Thymus (tissue), 11 donors: Measurements from ENCODE around the gene BLOC1S2. TPM values are rescaled to one million over a fixed set of nuclear protein-coding genes. Genes with fewer than 3 reads are reported as not detected.

Experiments used
- DNase-seq, 9 donors: peaks; one replicate each; pipeline ENCODE4 v3.0.0-alpha.2; 2013; ENCODE audit warnings: low spot score in 9 of 9, low read depth in 6 of 9, missing footprints in 1 of 9
- H3K27ac ChIP-seq, 2 donors: one replicate each; pipeline ENCODE4 v1.5.1; 2013; ENCODE audit warnings: control low read depth in 1 of 2, low read depth in 1 of 2, low read length in 1 of 2, mild to moderate bottlenecking in 1 of 2, moderate library complexity in 1 of 2
- H3K27me3 ChIP-seq, 2 donors: one replicate each; pipeline ENCODE4 v1.5.1; 2013; ENCODE audit warnings: low read length in 1 of 2; ENCODE audit not compliant: control insufficient read depth in 2 of 2, insufficient read depth in 1 of 2
- H3K36me3 ChIP-seq, 2 donors: one replicate each; pipeline ENCODE4 v1.5.1; 2013; ENCODE audit warnings: low read length in 1 of 2, mild to moderate bottlenecking in 1 of 2, moderate library complexity in 1 of 2; ENCODE audit not compliant: control insufficient read depth in 2 of 2, insufficient read depth in 2 of 2
- H3K4me1 ChIP-seq, 2 donors: one replicate each; pipeline ENCODE4 v1.5.1; 2013; ENCODE audit warnings: low read length in 2 of 2; ENCODE audit not compliant: control insufficient read depth in 2 of 2, insufficient read depth in 2 of 2
- H3K4me3 ChIP-seq, 2 donors: one replicate each; pipeline ENCODE4 v1.5.1; 2013; ENCODE audit warnings: low read length in 2 of 2, control low read depth in 1 of 2, mild to moderate bottlenecking in 1 of 2
- H3K9me3 ChIP-seq, 2 donors: one replicate each; pipeline ENCODE4 v1.5.1; 2013; ENCODE audit warnings: low read length in 1 of 2, mild to moderate bottlenecking in 1 of 2; ENCODE audit not compliant: control insufficient read depth in 2 of 2, insufficient read depth in 1 of 2
- WGBS: extraction: QIAGEN DNeasy Blood & Tissue Kit; methylation state at CpG from one replicate; pipeline ENCODE4 v1.1.7; 2013; 5-methylcytosine and 5-hydroxymethylcytosine counted together
- polyA plus RNA-seq: library from polyadenylated mRNA; stranded (reverse); fragments of 200-250 nt; gene quantifications from one replicate; pipeline ENCODE4 v1.2.3, GENCODE V29; 2013
- total RNA-seq: library from RNA; stranded (reverse); fragments of 120-200 nt; gene quantifications from one replicate; pipeline ENCODE4 v1.2.4, GENCODE V29; 2013
- donor health status: healthy.

Gene BLOC1S2
- total and polyA plus RNA-seq, 2 donors = 49.9 to 114 TPM

GRCh38 chr10:100245484-100246220 lies 40.8 kb downstream of the BLOC1S2 start:
- Histone ChIP-seq H3K4me1 (no peaks in the 10 kb centered on the region), H3K36me3 (peaks cover 48 to 76% of the 10 kb centered on the region in 2 donors), H3K27ac (no peak overlapping the region), H3K9me3 (no peaks in the 10 kb centered on the region), H3K27me3 (no peaks in the 10 kb centered on the region), H3K4me3 (no peak overlapping the region)
- WGBS = 99% methylated on average over 5 of the region's 5 CpGs
- no peak for DNase-seq

- Histone ChIP-seq H3K4me3 (no peak overlapping the region), H3K27me3 (no peaks in the 10 kb centered on the region), H3K4me1 (no peaks in the 10 kb centered on the region), H3K27ac (no peak overlapping the region), H3K36me3 (peaks cover 63 to 73% of the 10 kb centered on the region in 2 donors), H3K9me3 (no peaks in the 10 kb centered on the region)
- no peak for DNase-seq
- 98% methylated on average over 3 of the region's 3 CpGs for WGBS
These were observed 46.6 kb downstream of the BLOC1S2 start for GRCh38 chr10:100239851-100240250.

GRCh38 chr10:100238429-100238828 lies 48.1 kb downstream of the BLOC1S2 start:
- no peaks in the 10 kb centered on the region for H3K27me3 ChIP-seq
- peaks cover 59 to 76% of the 10 kb centered on the region in 2 donors for H3K36me3 ChIP-seq
- no peaks in the 10 kb centered on the region for H3K4me1 ChIP-seq
- no peak overlapping the region for H3K4me3 ChIP-seq
- 95% methylated on average over 7 of the region's 7 CpGs for WGBS
- no peaks in the 10 kb centered on the region for H3K9me3 ChIP-seq
- H3K27ac ChIP-seq = no peak overlapping the region
- no peak for DNase-seq

GRCh38 chr10:100232101-100232500 lies 54.4 kb downstream of the BLOC1S2 start:
- no peak overlapping the region for H3K27ac ChIP-seq
- H3K4me3 ChIP-seq = no peak overlapping the region
- H3K27me3 ChIP-seq = no peaks in the 10 kb centered on the region
- H3K36me3 ChIP-seq = peaks cover 44 to 49% of the 10 kb centered on the region in 2 donors
- H3K9me3 ChIP-seq = peaks cover 0 to 2% of the 10 kb centered on the region in 2 donors
- peaks cover 6 to 10% of the 10 kb centered on the region in 2 donors for H3K4me1 ChIP-seq
- DNase-seq = no peak
- WGBS = 93% methylated on average over 2 of the region's 2 CpGs

GRCh38 chr10:100229819-100230422 lies 56.6 kb downstream of the BLOC1S2 start:
- WGBS = 73% methylated on average over 21 of the region's 21 CpGs
- Histone ChIP-seq H3K9me3 (peaks cover 0 to 2% of the 10 kb centered on the region in 2 donors), H3K4me1 (peaks cover 6 to 10% of the 10 kb centered on the region in 2 donors), H3K27me3 (no peaks in the 10 kb centered on the region), H3K4me3 (peak overlapping the region; percentile 83 to 97), H3K27ac (peak overlapping the region; percentile 22 to 34), H3K36me3 (peaks cover 31 to 34% of the 10 kb centered on the region in 2 donors)
- no peak for DNase-seq

- Histone ChIP-seq H3K27me3 (no peaks in the 10 kb centered on the region), H3K27ac (no peak overlapping the region), H3K4me3 (no peak overlapping the region), H3K36me3 (peaks cover 10 to 39% of the 10 kb centered on the region in 2 donors), H3K4me1 (peaks cover 4 to 6% of the 10 kb centered on the region in 2 donors), H3K9me3 (peaks cover 0 to under 1% of the 10 kb centered on the region in 2 donors)
- 79% methylated on average over 5 of the region's 5 CpGs for WGBS
- no peak for DNase-seq
These were observed 62.6 kb downstream of the BLOC1S2 start for GRCh38 chr10:100223879-100224278.

Other genes with a start within 250 kb of the BLOC1S2 start
- gene CPN1, start 204.8 kb downstream of the BLOC1S2 start, total RNA-seq = not detected
- gene CPN1, start 204.8 kb downstream of the BLOC1S2 start, polyA plus RNA-seq = 0.02 TPM
- gene ERLIN1, start 100.7 kb downstream of the BLOC1S2 start, total RNA-seq = 12.1 TPM
- gene ERLIN1, start 100.7 kb downstream of the BLOC1S2 start, polyA plus RNA-seq = 8.2 TPM
- 27.1 TPM for gene CHUK, start 57.1 kb downstream of the BLOC1S2 start, total RNA-seq
- 12.9 TPM for gene CHUK, start 57.1 kb downstream of the BLOC1S2 start, polyA plus RNA-seq
- gene CWF19L1, start 19.0 kb downstream of the BLOC1S2 start, total RNA-seq = 44.1 TPM
- gene CWF19L1, start 19.0 kb downstream of the BLOC1S2 start, polyA plus RNA-seq = 47.5 TPM
- 0.19 TPM for gene PKD2L1, start 43.5 kb upstream of the BLOC1S2 start, total RNA-seq
- gene PKD2L1, start 43.5 kb upstream of the BLOC1S2 start, polyA plus RNA-seq = 6.1 TPM
- 22.0 TPM for gene SCD, start 60.6 kb upstream of the BLOC1S2 start, total RNA-seq
- 26.0 TPM for gene SCD, start 60.6 kb upstream of the BLOC1S2 start, polyA plus RNA-seq
- 0.14 TPM for gene WNT8B, start 176.3 kb upstream of the BLOC1S2 start, total RNA-seq
- 0.18 TPM for gene WNT8B, start 176.3 kb upstream of the BLOC1S2 start, polyA plus RNA-seq
- 10.5 TPM for gene SEC31B, start 233.2 kb upstream of the BLOC1S2 start, total RNA-seq
- 70.7 TPM for gene SEC31B, start 233.2 kb upstream of the BLOC1S2 start, polyA plus RNA-seq
- 284 TPM for gene NDUFB8, start 243.2 kb upstream of the BLOC1S2 start, total RNA-seq
- gene NDUFB8, start 243.2 kb upstream of the BLOC1S2 start, polyA plus RNA-seq = 222 TPM
- gene HIF1AN, start 249.3 kb upstream of the BLOC1S2 start, total RNA-seq = 7.3 TPM
- gene HIF1AN, start 249.3 kb upstream of the BLOC1S2 start, polyA plus RNA-seq = 7.4 TPM